IPS-18a (cell line): Measurements from ENCODE around the gene PHETA1.

Source experiments
- H3K27ac ChIP-seq: one replicate; pipeline ENCODE4 v1.5.1; 2013; ENCODE audit warnings: low read length
- H3K27me3 ChIP-seq: one replicate; pipeline ENCODE4 v1.6.1; 2013; ENCODE audit warnings: mild to moderate bottlenecking, low read length; ENCODE audit not compliant: control insufficient read depth, insufficient read depth
- H3K36me3 ChIP-seq: one replicate; pipeline ENCODE4 v1.6.1; 2013; ENCODE audit warnings: low read depth, low read length; ENCODE audit not compliant: control insufficient read depth
- H3K4me1 ChIP-seq: one replicate; pipeline ENCODE4 v1.6.1; 2013; ENCODE audit warnings: low read depth, low read length; ENCODE audit not compliant: control insufficient read depth
- H3K4me3 ChIP-seq: one replicate; pipeline ENCODE4 v1.5.1; 2013; ENCODE audit warnings: low read length
- H3K9ac ChIP-seq: one replicate; pipeline ENCODE4 v1.6.1; 2013; ENCODE audit warnings: mild to moderate bottlenecking, low read length, moderate library complexity
- H3K9me3 ChIP-seq: one replicate; pipeline ENCODE4 v1.6.1; 2013; ENCODE audit warnings: low read depth, low read length; ENCODE audit not compliant: control insufficient read depth

Gene PHETA1

GRCh38 chr12:111362687-111363475 is 6.0 kb downstream of the PHETA1 start:
- H3K4me3 ChIP-seq: no peak overlapping the region
- H3K27ac ChIP-seq: no peak overlapping the region
- H3K9me3 ChIP-seq: no peaks in the 10 kb centered on the region
- H3K36me3 ChIP-seq: peaks cover 4% of the 10 kb centered on the region
- H3K27me3 ChIP-seq: peaks cover 8% of the 10 kb centered on the region
- H3K4me1 ChIP-seq: no peaks in the 10 kb centered on the region
- no peak overlapping the region for H3K9ac ChIP-seq

DNA sequence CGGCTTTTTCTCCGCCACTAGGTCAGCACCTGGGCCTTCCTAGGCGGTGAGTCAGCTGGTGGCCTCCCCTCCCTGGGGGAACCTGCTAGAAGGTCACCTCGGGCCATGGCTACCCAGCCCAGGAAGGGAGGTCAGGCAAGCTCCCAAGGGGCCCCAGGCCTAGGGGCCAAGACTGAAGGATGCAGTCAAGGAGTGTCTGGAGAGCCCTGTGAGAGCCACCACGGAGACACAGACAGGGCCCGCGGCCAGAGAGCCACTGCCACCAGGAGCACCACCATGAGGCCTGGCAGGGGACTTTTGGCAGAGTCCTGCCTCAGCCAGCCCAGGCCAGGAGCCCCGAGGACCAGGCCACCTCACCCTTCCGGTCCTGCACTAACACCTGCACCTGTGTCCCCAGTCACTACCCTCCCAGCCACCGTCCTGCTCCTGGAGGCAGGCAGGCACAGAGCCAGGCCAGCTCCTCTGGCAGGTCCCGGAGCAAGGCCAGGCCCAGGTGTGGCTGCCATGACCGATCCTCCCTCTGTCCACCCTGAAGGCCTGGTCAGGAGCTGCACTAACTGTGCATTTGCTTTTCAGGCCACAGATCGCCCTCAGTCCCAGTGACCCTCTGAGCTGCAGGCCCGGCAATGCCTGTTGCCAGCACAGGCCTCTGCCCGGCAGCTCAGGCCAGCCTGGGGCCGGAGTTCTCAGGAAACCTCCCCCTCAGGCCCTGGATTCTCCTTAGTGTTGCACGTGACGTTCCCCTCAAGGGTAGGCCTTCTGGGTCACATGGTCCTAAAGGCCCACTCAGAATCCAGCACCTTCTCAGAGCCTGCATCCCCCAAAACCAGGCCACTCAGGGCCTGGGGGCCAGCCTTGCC is 6.9 kb downstream of the PHETA1 start:
- no peaks in the 10 kb centered on the region for H3K4me1 ChIP-seq
- no peak overlapping the region for H3K27ac ChIP-seq
- H3K9me3 ChIP-seq: no peaks in the 10 kb centered on the region
- no peaks in the 10 kb centered on the region for H3K27me3 ChIP-seq
- H3K9ac ChIP-seq: no peak overlapping the region
- H3K4me3 ChIP-seq: no peak overlapping the region
- H3K36me3 ChIP-seq: peaks cover 4% of the 10 kb centered on the region

- no peaks in the 10 kb centered on the region for H3K9me3 ChIP-seq
Measured at GRCh38 chr12:111361073-111361716, 7.7 kb downstream of the PHETA1 start.

DNA sequence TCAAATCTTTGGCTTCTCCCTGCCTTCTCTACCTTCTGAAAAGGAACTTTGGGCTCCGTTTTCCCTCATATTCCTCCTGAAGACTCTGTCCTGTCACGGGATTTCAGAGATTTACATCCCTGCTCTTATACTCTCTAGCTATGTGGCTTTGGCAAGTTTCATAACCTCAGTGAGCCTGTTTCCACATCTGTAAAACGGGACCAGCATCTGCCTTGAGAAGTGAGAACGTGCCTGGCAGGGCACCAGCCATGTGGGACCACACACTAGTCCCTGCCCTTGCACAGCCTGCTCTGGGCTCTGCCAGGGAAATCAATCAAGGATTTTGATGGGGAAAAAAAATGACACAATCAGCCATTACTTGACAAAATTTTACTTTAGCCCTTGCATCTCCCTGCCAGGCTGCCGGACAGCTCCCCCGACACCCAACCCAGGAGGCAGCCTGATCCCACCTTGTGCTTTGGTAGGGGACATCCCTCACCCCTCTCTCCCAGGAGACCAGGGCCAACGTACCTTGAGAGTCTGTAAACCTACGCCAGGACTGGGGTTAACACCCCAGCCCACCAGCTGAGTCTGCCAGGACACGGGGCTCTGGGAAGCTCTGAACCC is 8.5 kb downstream of the PHETA1 start:
- Histone ChIP-seq H3K27me3 (no peaks in the 10 kb centered on the region), H3K4me3 (no peak overlapping the region), H3K9me3 (no peaks in the 10 kb centered on the region), H3K36me3 (peaks cover 4% of the 10 kb centered on the region), H3K9ac (no peak overlapping the region), H3K27ac (no peak overlapping the region), H3K4me1 (no peaks in the 10 kb centered on the region)

More at GRCh38 chr12:111361073-111361716, 7.7 kb downstream of the PHETA1 start:
- no peaks in the 10 kb centered on the region for H3K4me1 ChIP-seq
- no peak overlapping the region for H3K27ac ChIP-seq
- H3K4me3 ChIP-seq: no peak overlapping the region
- peaks cover 4% of the 10 kb centered on the region for H3K36me3 ChIP-seq
- no peak overlapping the region for H3K9ac ChIP-seq
- H3K27me3 ChIP-seq: no peaks in the 10 kb centered on the region

- Histone ChIP-seq H3K9ac (no peak overlapping the region), H3K4me3 (no peak overlapping the region)
Measured at GRCh38 chr12:111359914-111360276, 9.0 kb downstream of the PHETA1 start.

DNA sequence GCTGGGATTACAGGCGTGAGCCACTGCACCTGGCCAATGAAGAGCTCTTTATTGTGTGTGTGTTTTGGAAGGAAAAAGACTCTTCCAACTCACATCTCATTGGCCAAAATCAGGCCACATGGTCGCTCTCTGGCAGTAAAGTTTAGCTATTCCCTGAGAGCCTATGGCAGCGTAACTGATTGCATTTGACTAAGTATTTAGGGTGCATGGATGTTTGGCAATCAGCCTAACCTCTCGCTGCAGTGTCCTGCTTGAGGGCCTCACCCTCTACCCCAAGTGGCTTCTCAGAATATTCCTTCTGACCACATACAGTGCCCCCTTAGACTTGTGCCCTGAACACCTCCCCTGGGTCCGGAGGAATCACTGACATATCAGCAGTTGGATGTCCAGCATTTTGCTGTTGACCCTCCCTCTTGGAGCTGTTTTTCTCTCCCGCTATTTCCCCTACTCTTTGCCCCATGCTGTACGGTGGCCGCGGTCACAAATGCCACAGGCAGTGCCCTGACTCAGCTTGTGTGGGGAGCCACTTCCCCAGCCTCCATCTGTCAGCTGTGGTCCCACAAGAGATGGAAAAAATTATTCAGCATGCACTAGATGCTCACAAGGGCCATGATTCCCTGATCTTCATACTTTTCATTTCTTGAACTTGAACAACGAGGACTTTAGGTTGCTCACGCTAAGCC is 9.5 kb downstream of the PHETA1 start:
- no peak overlapping the region for H3K9ac ChIP-seq
- no peak overlapping the region for H3K27ac ChIP-seq
- no peaks in the 10 kb centered on the region for H3K4me1 ChIP-seq
- H3K9me3 ChIP-seq: no peaks in the 10 kb centered on the region
- H3K36me3 ChIP-seq: peaks cover 4% of the 10 kb centered on the region
- no peaks in the 10 kb centered on the region for H3K27me3 ChIP-seq
- H3K4me3 ChIP-seq: no peak overlapping the region

More at GRCh38 chr12:111359914-111360276, 9.0 kb downstream of the PHETA1 start:
- H3K27me3 ChIP-seq: no peaks in the 10 kb centered on the region
- peaks cover 4% of the 10 kb centered on the region for H3K36me3 ChIP-seq
- H3K27ac ChIP-seq: no peak overlapping the region
- no peaks in the 10 kb centered on the region for H3K9me3 ChIP-seq
- H3K4me1 ChIP-seq: no peaks in the 10 kb centered on the region

GRCh38 chr12:111355201-111355925 is 13.5 kb downstream of the PHETA1 start:
- Histone ChIP-seq H3K27ac (no peak overlapping the region), H3K9ac (no peak overlapping the region), H3K9me3 (no peaks in the 10 kb centered on the region), H3K4me3 (no peak overlapping the region), H3K4me1 (no peaks in the 10 kb centered on the region), H3K36me3 (no peaks in the 10 kb centered on the region), H3K27me3 (no peaks in the 10 kb centered on the region)

DNA sequence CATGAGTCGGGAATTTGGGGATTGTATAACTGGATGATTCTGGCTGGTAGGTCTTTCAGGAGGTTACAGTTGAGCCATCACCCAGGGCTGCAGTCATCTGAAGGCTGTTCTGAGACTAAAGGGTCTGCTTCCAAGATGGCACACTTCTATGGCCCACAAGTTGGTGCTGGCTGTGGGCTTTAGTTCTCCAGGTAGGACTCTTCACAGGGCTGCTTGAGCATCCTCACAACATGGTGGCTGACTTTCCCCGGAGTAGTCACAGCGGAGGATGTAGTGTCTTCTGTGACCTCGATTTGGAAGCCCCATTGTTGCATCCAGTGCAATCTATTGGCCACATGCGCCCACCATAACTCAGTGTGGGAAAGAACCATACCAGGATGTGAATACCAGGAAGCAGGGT is 14.4 kb downstream of the PHETA1 start:
- no peaks in the 10 kb centered on the region for H3K27me3 ChIP-seq
- H3K4me1 ChIP-seq: no peaks in the 10 kb centered on the region
- no peak overlapping the region for H3K27ac ChIP-seq
- H3K9me3 ChIP-seq: no peaks in the 10 kb centered on the region
- no peaks in the 10 kb centered on the region for H3K36me3 ChIP-seq
- H3K9ac ChIP-seq: no peak overlapping the region
- no peak overlapping the region for H3K4me3 ChIP-seq

DNA sequence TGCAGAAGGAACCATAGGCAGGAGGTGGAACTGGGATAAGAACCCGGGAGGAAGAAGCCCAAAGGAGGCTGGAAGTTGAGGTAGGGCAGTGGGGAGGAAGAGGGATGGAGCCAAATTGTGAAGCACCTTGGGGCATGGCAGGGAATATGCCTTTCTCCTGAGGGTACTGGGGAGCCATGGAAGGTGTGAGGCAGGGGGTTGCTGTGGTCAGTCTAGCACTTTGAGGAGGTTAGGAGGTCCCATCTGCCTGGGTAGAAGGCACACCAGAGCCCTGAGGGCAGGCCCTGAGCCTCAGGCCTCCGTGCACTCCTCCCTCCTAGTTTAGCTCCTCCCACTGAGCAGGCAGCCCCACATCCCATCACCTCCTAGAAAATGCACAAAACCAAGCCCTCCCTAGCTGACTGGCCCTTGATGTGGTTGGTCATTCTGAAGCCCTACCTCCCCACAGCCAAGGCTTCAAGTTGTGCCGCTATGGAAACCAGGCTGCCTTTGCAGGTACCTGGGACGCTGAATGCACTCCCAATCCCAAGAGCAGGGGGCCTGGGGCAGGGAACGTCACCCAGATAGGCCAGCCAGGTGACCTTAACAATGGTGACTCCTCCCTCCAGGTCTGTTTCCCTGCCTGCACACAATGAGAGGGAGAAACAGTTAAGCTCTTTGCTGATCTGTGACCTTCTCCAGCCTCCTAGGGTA is 15.1 kb downstream of the PHETA1 start:
- H3K9ac ChIP-seq: no peak overlapping the region
- no peaks in the 10 kb centered on the region for H3K36me3 ChIP-seq
- H3K27me3 ChIP-seq: no peaks in the 10 kb centered on the region
- H3K4me3 ChIP-seq: no peak overlapping the region
- H3K9me3 ChIP-seq: no peaks in the 10 kb centered on the region
- no peak overlapping the region for H3K27ac ChIP-seq
- no peaks in the 10 kb centered on the region for H3K4me1 ChIP-seq

GRCh38 chr12:111353026-111353425 is 15.9 kb downstream of the PHETA1 start:
- Histone ChIP-seq H3K4me3 (no peak overlapping the region), H3K36me3 (no peaks in the 10 kb centered on the region), H3K27ac (no peak overlapping the region), H3K27me3 (no peaks in the 10 kb centered on the region), H3K9me3 (no peaks in the 10 kb centered on the region), H3K9ac (no peak overlapping the region), H3K4me1 (no peaks in the 10 kb centered on the region)
